CD14-positive monocyte (primary cell): Measurements from ENCODE around the gene CCDC150. TPM values are rescaled to one million over a fixed set of nuclear protein-coding genes. Genes with fewer than 3 reads are reported as not detected.

Experiments used
- DNase-seq, 3 donors: peaks; one replicate each; pipeline ENCODE4 v3.0.0-alpha.2; 2011 to 2022
- H2AFZ ChIP-seq: 2 replicates; pipeline ENCODE4 v1.6.0; 2012; ENCODE audit warnings: mild to moderate bottlenecking, low read depth, low read length, inconsistent platforms; ENCODE audit not compliant: insufficient read depth, poor library complexity, severe bottlenecking
- H3K27ac ChIP-seq, 2 donors: 1 replicate in 1 of 2; 2 replicates in 1 of 2; pipeline ENCODE4 v1.5.1; 2012 to 2013; ENCODE audit warnings: low read length in 2 of 2, control low read depth in 1 of 2, inconsistent platforms in 1 of 2, low read depth in 1 of 2, mild to moderate bottlenecking in 1 of 2
- H3K27me3 ChIP-seq, 2 donors: one replicate each; pipeline versions ENCODE4 v1.6.0 to v1.6.1; 2011 to 2013; ENCODE audit warnings: low read length in 2 of 2; ENCODE audit not compliant: control insufficient read depth in 2 of 2, insufficient read depth in 2 of 2
- H3K36me3 ChIP-seq, 2 donors: replicated peaks in 1 of 2; 1 replicate in 1 of 2; 2 replicates in 1 of 2; pipeline versions ENCODE4 v1.5.1 to v1.6.1; 2012 to 2013; ENCODE audit warnings: low read length in 2 of 2, control low read depth in 1 of 2, inconsistent platforms in 1 of 2, mild to moderate bottlenecking in 1 of 2; ENCODE audit not compliant: insufficient read depth in 2 of 2, control insufficient read depth in 1 of 2
- H3K4me1 ChIP-seq, 2 donors: 1 replicate in 1 of 2; 2 replicates in 1 of 2; pipeline versions ENCODE4 v1.5.1 to v1.6.1; 2012 to 2013; ENCODE audit warnings: low read length in 2 of 2, control low read depth in 1 of 2, inconsistent platforms in 1 of 2, mild to moderate bottlenecking in 1 of 2, moderate library complexity in 1 of 2; ENCODE audit not compliant: insufficient read depth in 2 of 2, control insufficient read depth in 1 of 2
- H3K4me2 ChIP-seq: replicated peaks from 2 replicates; pipeline ENCODE3; 2012; ENCODE audit warnings: low read length, moderate library complexity, mild to moderate bottlenecking; ENCODE audit not compliant: poor library complexity, severe bottlenecking; ENCODE audit errors: extremely low read depth
- H3K4me3 ChIP-seq, 3 experiments: fragments of 200-600 bp in 1 of 3; sonication (generic) in 1 of 3; replicated peaks in 1 of 3; 1 replicate in 2 of 3; 2 replicates in 1 of 3; pipeline ENCODE4 v1.5.1; 2011 to 2013; ENCODE audit warnings: low read length in 3 of 3, mild to moderate bottlenecking in 3 of 3, control low read depth in 2 of 3, low read depth in 2 of 3, inconsistent platforms in 1 of 3, moderate library complexity in 1 of 3
- H3K79me2 ChIP-seq: 2 replicates; pipeline ENCODE4 v1.6.0; 2012; ENCODE audit warnings: mild to moderate bottlenecking, control low read depth, inconsistent platforms, low read length, moderate library complexity; ENCODE audit not compliant: insufficient read depth
- H3K9ac ChIP-seq: 2 replicates; pipeline ENCODE4 v1.6.0; 2017; ENCODE audit warnings: low read length, mild to moderate bottlenecking; ENCODE audit not compliant: insufficient read depth, poor library complexity, severe bottlenecking
- H3K9me3 ChIP-seq, 2 donors: replicated peaks in 1 of 2; 1 replicate in 1 of 2; 2 replicates in 1 of 2; pipeline versions ENCODE4 v1.5.1 to v1.6.1; 2012 to 2013; ENCODE audit warnings: low read length in 2 of 2, control low read depth in 1 of 2; ENCODE audit not compliant: control insufficient read depth in 1 of 2, insufficient read depth in 1 of 2
- H4K20me1 ChIP-seq: 2 replicates; pipeline ENCODE4 v1.6.0; 2012; ENCODE audit warnings: mild to moderate bottlenecking, low read length, control low read depth, moderate library complexity; ENCODE audit not compliant: insufficient read depth
- H3K27ac Mint-ChIP-seq, 7 donors: one replicate each; pipeline ENCODE4 v1.8.0; 2020; ENCODE audit warnings: mild to moderate bottlenecking in 7 of 7, mixed read lengths in 7 of 7, moderate library complexity in 6 of 7, inconsistent platforms in 2 of 7
- H3K27me3 Mint-ChIP-seq, 3 donors: one replicate each; pipeline ENCODE4 v1.8.0; 2021 to 2022; ENCODE audit warnings: low read depth in 3 of 3, mild to moderate bottlenecking in 3 of 3, mixed read lengths in 3 of 3, moderate library complexity in 3 of 3, inconsistent platforms in 1 of 3
- H3K36me3 Mint-ChIP-seq, 2 donors: one replicate each; pipeline ENCODE4 v1.8.0; 2020; ENCODE audit warnings: mixed read lengths in 2 of 2, inconsistent platforms in 1 of 2, mild to moderate bottlenecking in 1 of 2
- H3K4me1 Mint-ChIP-seq: one replicate; pipeline ENCODE4 v1.8.0; 2020; ENCODE audit warnings: mild to moderate bottlenecking, mixed read lengths
- H3K4me3 Mint-ChIP-seq, 2 donors: one replicate each; pipeline ENCODE4 v1.8.0; 2020; ENCODE audit warnings: mild to moderate bottlenecking in 2 of 2, mixed read lengths in 2 of 2, moderate library complexity in 1 of 2
- H3K9me3 Mint-ChIP-seq, 7 donors: one replicate each; pipeline ENCODE4 v1.8.0; 2020 to 2022; ENCODE audit warnings: mixed read lengths in 7 of 7, mild to moderate bottlenecking in 6 of 7, moderate library complexity in 6 of 7, inconsistent platforms in 2 of 7
- WGBS: methylation state at CpG from one replicate; pipeline ENCODE4 v1.1.5; 2013; ENCODE audit warnings: missing lambda C conversion rate; ENCODE audit not compliant: insufficient coverage; 5-methylcytosine and 5-hydroxymethylcytosine counted together
- intact Hi-C, 2 donors: fragments of 100-400 bp; cut with micrococcal nuclease; formaldehyde crosslinking; loops; one replicate each; pipeline versions ENCODE4 v1.15.0 to v1.15.1; 2023
- polyA plus RNA-seq, 3 donors: library from polyadenylated mRNA; depleted of rRNA in 1 of 3; unstranded in 2 of 3; stranded (reverse) in 1 of 3; fragments of 300-500 nt in 2 of 3; fragments of >200 nt in 1 of 3; fragmentation: Illumina TruSeq in 2 of 3; gene quantifications; 1 replicate in 2 of 3; 2 replicates in 1 of 3; pipeline ENCODE4 v1.2.3, GENCODE V29; 2012 to 2021
- TF ChIP-seq, protein P1 (sequence below): fragments of 200-600 bp; IDR thresholded peaks from one replicate; pipeline ENCODE4 v1.8.0; 2022; ENCODE audit warnings: antibody characterized with exemption, mild to moderate bottlenecking

The CCDC150 gene
- polyA plus RNA-seq, 3 donors = 0.09 TPM; not detected in 2

DNA sequence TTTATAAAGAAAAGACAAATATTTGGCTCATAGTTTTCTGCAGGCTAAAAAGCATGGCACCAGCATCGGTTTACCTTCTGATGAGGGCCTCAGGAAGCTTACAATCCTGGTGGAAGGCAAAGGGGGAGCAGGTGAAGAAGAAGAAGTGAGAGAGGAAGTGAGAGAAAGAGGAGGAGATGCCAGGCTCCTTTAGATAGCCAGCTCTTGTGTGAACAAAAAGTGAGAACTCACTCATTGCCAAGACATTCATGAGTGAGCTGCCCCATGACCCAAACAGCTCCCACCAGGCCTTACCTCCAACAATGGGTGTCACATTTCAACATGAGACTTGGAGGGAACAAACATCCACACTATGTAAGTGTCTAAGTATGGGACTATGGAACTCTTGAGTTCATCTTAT, 14.3 kb downstream of the CCDC150 start:
- no peak overlapping the region for H3K9ac ChIP-seq
- intact Hi-C loops = no loop called here
- no peak overlapping the region for H3K27ac ChIP-seq
- no peaks in the 10 kb centered on the region for H3K27me3 ChIP-seq
- H2AFZ ChIP-seq = no peak overlapping the region
- H4K20me1 ChIP-seq = no peaks in the 10 kb centered on the region
- Mint-ChIP-seq H3K27ac (no peak overlapping the region), H3K9me3 (peaks cover 34 to 57% (median 48%) of the 10 kb centered on the region in 7 donors), H3K27me3 (peaks cover 0 to 4% (median 0%) of the 10 kb centered on the region in 3 donors), H3K4me1 (no peaks in the 10 kb centered on the region), H3K36me3 (peaks cover 13 to 49% of the 10 kb centered on the region in 2 donors), H3K4me3 (no peak overlapping the region)
- TF ChIP-seq, protein P1, sequence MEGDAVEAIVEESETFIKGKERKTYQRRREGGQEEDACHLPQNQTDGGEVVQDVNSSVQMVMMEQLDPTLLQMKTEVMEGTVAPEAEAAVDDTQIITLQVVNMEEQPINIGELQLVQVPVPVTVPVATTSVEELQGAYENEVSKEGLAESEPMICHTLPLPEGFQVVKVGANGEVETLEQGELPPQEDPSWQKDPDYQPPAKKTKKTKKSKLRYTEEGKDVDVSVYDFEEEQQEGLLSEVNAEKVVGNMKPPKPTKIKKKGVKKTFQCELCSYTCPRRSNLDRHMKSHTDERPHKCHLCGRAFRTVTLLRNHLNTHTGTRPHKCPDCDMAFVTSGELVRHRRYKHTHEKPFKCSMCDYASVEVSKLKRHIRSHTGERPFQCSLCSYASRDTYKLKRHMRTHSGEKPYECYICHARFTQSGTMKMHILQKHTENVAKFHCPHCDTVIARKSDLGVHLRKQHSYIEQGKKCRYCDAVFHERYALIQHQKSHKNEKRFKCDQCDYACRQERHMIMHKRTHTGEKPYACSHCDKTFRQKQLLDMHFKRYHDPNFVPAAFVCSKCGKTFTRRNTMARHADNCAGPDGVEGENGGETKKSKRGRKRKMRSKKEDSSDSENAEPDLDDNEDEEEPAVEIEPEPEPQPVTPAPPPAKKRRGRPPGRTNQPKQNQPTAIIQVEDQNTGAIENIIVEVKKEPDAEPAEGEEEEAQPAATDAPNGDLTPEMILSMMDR = no peak
- no peak for DNase-seq
- H3K4me2 ChIP-seq = no peak overlapping the region
- WGBS = 100% methylated on average over 1 of the region's 1 CpG
- no peak overlapping the region for H3K4me3 ChIP-seq
- peaks cover 32 to 61% of the 10 kb centered on the region in 2 donors for H3K9me3 ChIP-seq
- H3K36me3 ChIP-seq = peaks cover 0 to 24% of the 10 kb centered on the region in 2 donors
- no peaks in the 10 kb centered on the region for H3K79me2 ChIP-seq
- no peaks in the 10 kb centered on the region for H3K4me1 ChIP-seq

DNA sequence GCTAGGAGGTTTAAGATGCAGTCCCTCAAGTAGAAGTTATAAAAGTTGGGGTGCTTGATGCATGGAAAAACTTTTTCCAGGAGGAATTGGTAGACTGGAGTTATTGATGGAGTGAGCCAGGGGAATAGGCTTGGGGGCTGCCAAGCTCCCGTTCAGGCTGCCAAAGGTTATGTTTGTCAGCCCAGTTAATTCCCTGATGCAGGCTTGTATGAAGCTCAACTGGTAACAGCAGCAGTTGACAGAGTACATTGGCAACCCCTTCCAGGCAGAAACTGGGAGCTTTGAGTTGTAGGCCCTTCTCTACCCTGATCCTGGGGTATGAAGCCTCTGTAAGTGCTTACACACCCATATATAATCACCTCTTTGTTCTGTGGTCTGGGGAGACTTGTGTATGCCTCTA, 16.2 kb downstream of the CCDC150 start:
- Histone ChIP-seq H3K27ac (no peak overlapping the region), H3K4me1 (no peaks in the 10 kb centered on the region), H3K9ac (no peak overlapping the region), H2AFZ (no peak overlapping the region), H3K36me3 (peaks cover 0 to 11% of the 10 kb centered on the region in 2 donors), H4K20me1 (no peaks in the 10 kb centered on the region), H3K4me2 (no peak overlapping the region), H3K4me3 (no peak overlapping the region), H3K27me3 (no peaks in the 10 kb centered on the region), H3K9me3 (peaks cover 26 to 42% of the 10 kb centered on the region in 2 donors), H3K79me2 (no peaks in the 10 kb centered on the region)
- Mint-ChIP-seq H3K36me3 (peaks cover 15 to 52% of the 10 kb centered on the region in 2 donors), H3K27ac (no peak overlapping the region), H3K4me1 (no peaks in the 10 kb centered on the region), H3K4me3 (no peak overlapping the region), H3K27me3 (no peaks in the 10 kb centered on the region), H3K9me3 (peaks cover 25 to 43% (median 33%) of the 10 kb centered on the region in 7 donors)
- intact Hi-C loops = no loop called here
- DNase-seq = no peak
- TF ChIP-seq, protein P1 = no peak
- 89% methylated on average over 1 of the region's 1 CpG for WGBS
